NCI-H2196 (cell line): ENCODE results near the gene HMOX2.

ENCODE experiments used
- DNase-seq: peaks from one replicate; lab custom pipeline; 2025; ENCODE audit not compliant: unreplicated experiment; lab: John Stamatoyannopoulos, UW

Gene HMOX2

DNA sequence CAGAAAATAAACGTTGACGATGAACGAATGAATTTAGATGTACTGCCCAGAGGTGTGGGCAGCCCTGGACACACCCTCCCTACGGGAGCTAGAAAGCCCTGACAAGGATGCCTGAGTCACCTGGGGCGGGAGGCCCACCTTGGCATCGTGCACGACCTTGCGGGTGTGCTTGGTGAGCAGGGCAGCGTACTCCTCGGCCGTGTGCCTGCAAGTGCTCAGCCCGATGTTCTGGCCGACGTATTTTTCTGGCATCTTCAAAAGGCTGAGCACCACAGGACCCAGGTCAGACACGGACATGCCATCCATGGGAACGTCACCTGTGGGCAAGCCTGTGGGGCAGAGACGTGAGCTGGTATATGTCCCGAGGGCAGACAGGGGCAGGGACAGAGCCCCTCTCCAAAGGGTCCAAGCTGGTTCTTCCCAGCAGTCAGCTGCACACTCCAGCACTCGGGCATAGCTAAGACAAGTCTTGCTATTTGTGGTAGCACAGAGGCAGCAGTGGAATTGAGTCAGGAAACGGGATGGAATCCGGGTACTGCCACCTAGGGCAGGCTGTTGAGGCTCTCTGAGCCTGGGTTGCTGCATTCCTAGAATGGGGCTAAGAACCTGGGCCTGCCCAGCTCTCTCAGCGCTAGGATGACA is 12.6 kb upstream of the HMOX2 start:
- no peak for DNase-seq

DNA sequence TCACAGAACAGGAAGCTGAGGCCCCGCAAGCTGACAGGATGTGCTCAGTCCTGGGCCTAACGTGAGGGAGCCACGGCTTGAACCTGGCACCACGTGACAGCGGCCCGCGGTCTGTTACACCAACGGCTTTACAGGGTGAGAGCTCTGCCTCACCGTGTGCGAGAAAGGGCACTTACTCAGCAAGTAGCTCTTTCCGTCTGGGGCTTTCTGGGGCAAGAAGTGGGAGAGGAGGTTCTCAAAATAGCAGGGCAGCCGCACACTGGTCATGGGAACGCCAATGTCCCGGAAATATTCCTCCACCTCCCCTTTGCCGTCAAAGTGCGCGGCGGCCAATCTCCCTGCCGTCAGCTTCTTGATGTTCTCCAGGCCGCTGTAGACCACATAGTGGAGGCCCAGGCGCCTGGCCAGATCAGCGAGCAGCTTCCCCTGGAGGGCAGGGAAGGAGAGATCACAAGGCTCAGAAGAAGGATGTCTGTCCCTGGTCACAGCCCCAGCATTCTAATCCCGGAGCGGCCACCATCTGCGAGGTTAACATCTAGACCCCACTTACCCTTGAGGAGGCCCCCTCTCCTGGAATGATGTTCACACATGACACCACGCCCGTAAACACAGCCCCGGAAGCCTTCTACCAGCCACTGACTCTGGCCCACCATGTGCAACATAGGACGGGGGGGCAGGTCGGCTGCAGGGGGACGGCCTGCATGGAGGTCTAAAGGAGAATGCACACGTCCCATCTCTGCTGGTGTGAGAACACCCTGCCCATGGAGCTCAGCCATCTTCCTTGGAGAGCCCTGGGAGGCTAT is 10.0 kb upstream of the HMOX2 start:
- no peak for DNase-seq

DNA sequence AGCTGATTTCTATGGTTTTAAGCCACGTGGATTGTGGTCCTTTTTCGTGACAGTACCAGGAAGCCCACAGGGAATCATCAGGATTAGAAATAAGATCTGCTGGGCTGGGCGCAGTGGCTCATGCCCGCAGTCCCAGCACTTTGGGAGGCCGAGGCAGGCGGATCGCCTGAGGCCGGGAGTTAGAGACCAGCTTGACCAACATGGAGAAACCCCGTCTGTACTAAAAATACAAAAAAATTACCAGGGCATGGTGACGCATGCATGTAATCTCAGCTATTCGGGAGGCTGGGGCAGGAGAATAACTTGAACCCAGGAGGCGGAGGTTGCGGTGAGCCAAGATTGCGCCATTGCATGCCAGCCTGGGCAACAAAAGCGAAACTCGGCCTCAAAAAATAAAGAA is 8.3 kb upstream of the HMOX2 start:
- DNase-seq = no peak

DNA sequence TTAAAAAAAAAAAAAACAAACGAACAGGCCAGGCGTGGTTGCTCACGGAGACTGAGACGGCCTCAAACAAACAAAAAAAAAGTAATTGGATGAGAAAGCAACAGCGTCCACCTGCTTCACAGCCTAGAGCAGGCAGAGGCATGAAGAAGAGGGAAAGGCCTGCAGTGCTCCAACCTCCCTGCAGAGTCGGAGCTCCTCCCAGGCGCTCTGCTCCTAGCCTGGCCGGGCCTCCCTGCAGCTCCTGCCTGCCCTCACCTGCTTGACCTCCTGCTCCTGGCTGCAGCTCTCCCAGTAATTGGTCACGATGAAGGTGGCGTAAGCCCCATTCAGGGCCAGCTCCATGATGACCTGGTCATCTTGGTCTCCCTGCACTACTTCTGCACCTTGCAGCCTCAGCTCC is 7.2 kb upstream of the HMOX2 start:
- no peak for DNase-seq

DNA sequence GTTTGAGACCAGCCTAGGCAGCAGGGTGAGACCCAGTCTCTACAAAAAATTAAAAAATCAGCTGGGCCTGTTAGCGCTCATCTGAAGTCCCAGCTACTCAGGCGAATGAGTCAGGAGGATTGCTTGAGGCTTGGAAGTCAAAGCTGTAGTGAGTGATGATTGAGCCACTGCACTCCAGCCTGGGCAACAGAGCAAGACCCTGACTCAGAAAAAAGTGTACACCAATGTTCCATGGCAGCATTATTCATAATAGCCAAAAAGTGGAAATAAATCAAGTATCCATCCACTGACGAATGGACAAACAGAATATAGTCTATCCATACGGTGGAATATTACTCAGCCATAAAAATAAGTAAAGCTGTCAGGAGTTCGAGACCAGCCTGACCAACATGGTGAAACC is 4.3 kb upstream of the HMOX2 start:
- DNase-seq = no peak

DNA sequence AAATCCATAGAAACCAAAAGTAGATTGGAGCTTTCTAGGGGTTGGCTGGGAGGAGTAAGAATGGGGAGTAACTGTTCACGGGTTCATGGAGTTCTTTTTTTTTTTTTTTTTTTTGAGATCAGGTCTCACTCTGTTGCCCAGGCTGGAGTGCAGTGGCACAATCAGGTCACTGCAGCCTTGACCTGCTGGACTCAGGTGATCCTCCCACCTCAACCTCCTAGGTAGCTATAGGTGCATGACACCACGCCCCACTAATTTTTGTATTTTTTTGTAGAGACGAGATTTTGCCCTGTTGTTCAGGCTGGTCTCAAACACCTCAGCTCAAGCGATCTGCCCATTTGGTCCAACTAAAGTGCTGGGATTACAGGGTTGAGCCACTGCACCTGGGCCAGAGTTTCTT is 3.3 kb upstream of the HMOX2 start:
- no peak for DNase-seq

DNA sequence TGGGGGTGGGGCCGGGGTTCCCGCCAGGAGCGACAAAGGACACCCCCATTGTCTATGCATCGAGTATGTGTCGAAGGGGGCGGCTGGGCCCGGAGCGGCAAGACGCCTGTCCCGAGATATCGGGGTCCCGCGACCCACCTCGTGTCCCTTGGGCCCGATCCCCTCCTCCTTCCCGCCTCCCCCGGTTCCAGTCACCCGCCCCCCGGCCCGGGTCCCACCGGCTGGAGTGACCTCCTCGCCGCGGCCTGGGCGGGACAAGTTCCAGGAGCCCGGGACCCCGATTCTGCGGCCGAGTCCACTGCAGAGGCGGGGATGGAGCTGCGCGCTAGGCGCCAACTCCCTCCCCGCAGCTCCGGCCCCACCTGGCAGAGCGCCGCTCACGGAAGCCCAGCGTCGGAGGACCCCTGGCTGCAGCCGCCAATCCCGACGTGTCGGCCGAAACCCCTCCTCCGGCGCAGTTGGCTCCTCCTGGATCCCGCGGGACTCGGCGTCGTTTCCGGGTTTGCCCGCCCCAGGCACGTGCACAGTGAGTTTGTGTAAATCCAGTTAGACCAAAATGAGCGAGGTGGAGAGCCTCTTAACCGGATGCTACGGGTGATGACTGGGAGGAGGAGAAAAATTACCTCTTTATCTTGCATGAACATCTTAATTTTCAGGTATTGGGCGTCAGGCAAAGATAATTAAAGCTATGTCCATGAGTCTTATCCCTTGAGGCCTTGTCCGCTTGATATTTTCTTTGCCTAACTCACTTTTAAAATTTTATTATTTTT is 1.8 kb upstream of the HMOX2 start, which contains the start of gene NMRAL1:
Gene NMRAL1, minus strand, starts transcription at position 434 of the 770 bp plus-strand sequence. CDS start 493 bp downstream, outside the sequence.
- DNase-seq = peak; percentile 95

DNA sequence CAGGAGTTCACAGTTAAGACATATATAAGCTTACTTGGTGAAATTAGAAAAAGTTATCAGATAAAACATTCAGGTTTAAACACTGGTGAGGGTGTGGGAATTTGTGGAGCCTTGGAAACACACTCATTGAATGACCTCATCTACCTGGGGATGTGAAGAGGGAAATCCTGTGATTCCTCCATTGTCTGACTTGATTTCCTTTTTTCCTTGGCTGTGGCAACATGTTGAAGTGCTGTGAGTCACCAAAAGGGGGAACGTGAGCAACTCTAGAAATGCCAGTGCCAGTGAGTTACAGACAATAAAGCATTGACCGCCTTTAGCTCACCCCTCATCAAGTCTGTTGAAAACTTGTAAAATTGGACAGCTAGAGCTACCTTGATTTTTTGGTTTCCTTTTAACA is 1.8 kb downstream of the HMOX2 start:
- DNase-seq = peak; percentile 15

DNA sequence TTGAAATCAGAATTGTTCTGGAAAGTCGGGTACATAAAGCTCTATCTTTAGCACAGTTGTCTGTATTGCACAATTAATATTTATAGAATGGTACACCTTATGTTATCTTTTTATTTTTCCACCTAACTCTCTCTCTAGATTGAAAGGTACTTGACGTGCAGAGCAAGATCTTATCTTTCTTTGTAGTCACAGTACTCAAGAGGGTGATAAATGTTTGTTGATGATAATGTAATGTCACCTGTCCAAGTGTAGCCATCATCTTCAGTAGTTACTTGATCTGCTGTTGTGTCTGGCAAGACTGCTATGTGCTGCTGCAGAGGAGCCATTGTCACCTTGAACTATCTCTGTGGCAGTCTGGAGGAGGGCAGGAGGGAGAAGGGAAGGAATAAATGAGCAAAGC is 5.3 kb downstream of the HMOX2 start:
- DNase-seq = no peak

DNA sequence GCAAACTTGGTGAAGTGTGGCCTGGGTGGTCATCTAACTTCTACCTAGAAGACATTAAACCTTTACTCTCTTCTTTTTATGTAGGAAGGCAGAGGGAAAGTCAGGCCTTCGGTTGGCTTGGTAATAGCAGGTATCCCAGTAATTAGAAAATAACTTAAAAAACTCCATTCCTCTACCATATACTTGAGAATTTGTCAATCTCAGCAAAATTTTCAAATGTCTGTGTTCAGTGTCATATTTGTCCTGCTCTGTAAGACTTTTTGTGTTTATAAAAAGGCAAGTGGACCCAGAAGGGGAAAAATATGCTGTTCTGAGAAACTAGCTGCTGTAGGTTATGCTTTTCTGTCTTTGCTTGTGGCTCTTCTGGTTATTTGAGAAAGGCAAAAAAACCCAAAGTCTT is 5.8 kb downstream of the HMOX2 start:
- no peak for DNase-seq

DNA sequence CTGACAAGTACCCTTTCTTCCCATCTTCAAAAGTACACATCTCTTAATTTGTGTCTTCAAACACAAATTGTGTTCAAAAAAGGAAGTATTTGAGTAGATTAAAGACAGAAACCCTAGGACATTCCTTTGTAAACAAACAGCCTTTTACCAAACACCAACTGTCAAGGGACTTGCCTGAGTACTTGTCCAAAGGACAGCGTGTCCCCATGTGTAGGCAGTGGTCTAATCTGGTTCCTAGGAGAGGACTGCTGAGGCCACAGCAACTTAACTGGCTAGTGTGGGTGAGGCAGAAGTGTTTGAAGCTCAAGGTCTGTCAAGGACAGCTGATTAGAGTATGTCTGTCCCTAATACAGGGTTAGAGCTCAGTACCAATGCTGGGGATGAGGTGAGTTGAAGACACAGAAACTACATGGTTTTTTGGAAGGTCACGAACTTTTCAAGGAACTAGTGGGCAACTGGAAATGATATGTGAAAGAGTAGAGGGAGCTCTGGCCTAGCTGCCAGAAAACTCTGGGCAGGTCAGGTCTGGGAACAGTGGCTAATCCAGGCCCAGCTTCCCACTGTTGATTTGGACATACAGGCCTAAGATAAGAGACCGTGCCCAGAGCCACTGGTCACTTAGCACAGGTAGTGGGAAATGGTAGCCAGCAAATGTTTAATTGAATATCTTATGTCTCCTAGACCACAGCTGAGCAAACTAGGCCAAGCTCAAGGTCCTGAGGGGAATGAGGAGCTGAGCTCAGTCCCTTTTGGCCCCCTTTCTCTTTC is 10.1 kb downstream of the HMOX2 start:
- DNase-seq = no peak

DNA sequence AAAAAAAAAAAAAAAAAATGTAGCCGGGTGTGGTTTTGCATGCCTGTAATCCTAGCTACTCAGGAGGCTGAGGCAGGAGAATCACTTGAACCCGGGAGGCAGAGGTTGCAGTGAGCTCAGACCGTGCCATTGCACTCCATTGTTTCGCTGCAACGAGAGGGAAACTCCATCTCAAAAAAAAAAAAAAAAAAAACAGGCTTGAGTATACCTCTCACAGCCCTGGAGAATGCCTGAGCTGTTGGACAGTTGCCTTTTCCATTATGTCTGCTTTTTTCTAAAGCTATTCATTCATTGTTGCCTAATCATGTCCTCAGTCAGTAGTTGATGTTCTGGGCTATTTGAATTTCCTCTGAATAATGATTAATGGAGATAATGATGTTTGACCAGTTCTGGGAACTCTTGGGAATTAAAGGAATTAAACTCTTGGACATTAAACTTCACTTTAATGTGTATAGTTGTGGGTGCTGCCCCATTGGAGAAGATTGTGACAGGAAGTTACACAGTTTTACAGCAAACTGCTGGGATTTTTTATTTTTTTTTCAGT is 11.8 kb downstream of the HMOX2 start:
- DNase-seq = no peak

DNA sequence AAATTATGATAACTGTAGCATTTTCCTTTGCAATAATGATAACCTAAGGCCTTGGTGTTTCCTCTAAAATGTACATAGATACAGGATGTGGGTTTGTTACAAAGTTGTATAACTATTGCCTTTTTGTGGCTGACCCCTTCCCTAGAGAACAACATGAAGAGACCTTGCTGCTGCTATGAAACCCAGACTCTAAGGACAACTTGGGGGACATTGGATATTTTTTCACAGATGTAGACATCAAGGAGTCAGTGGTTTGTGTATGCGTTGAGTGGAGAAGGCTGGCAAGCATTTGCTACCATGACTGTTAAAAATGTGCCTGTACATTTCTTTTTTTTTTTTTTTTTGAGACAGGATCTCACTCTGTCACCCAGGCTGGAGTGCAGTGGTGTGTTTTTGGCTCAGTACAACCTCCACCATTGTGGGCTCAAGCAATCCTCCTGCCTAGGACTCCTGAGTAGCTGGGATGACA is 12.3 kb downstream of the HMOX2 start:
- no peak for DNase-seq

DNA sequence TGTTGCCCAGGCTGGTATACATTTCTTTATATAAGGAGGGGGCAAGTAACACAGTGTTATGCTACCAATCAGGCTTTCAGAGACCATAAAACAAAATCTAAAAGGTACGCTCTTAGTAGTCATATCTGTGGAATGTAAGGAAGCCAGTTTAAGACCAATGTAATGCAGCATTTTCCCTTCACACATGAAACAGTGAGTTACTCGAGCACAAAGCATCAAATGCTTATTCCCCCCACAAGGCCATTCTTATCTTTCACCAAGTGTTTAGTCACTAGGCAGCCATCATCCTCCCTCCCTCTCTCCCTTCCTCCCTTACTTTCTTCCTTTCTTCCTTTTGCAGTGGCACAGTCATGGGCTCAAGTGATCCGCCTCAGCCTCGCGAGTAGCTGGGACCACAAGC is 12.8 kb downstream of the HMOX2 start:
- no peak for DNase-seq

DNA sequence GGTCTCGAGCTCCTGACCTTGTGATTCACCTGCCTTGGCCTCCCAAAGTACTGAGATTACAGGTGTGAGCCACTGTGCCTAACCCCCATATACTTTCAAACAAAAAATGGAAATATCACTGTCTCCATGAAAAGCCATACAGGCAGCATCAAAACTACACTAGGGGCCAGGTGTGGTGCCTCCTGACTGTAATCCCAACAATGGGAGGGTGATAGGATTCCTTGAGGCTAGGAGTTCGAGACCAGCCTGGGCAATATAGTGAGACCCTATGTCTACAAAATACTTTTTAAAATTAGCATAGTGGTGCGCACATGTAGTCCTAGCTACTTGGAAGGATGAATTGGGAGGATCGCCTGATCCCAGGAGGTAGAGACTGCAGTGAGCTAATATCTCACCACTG is 15.7 kb downstream of the HMOX2 start:
- DNase-seq = no peak

DNA sequence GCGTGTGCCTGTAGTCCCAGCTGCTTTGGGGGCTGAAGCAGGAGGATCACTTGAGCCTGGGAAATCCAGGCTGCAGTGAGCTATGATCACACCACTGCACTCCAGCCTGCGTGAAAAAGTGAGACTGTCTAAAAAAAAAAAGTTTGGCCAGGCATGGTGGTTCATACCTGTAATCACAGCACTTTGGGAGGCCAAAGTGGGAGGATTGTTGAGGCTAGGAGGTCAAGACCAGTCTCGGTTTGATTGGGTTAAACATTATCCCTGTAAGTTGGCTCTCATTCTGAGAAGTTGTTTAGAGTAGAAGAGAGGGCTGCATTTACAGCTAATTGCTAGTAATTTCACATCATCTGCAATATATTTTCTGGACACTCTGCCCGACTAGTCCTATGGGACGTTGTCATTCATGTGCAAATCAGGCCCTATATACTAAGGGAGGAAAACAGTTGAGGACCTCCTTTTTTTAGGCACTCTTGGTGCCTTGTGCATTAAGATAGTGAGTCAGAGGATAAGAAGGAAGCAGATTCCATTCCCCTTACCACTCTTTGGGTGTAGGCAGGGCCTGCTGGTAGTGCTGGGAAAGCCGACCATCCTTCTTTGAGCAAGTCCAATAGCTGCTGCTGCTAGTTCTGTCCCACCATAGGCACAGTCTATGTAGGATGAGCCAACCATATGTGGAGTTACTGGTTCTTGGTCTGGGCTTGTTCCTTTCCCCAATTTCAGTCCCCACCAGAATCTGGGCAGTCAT is 18.7 kb downstream of the HMOX2 start:
- no peak for DNase-seq

DNA sequence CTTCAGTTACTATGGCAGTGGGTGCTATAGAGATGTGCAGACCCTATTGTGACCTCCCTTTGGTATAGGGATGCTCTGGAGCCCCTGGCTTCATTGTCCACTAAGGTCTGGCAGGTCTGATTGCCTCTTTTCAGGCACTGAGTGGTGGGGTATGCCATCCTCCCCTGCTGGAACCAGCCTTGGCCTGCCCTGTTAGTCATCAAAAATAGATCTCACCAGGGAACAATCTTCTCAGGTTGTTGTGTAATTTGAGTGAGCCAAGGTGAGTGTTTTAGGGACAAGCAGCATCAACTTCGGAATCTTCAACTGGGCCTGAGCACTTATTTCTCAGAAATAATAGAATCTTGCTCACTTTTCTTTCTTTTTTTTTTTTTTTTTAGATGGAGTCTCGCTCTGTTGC is 19.6 kb downstream of the HMOX2 start:
- no peak for DNase-seq

DNA sequence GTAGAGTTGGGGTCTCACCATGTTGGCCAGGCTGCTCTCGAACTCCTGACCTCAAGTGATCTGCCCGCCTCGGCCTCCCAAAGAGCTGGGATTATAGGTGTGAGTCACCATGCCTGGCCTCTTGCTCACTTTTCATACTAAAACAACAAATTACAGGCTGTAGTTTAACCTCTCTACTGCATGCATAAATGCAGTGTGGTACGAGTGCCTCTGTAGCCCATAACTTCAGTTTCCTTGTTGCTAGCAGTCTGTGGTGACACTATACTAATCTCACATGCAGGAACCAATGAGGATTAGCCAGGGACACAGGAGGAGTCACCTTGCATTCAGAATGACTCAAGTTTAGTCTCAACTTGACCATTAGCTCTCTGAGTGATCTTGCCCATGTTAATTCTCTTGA is 20.1 kb downstream of the HMOX2 start:
- DNase-seq = no peak

DNA sequence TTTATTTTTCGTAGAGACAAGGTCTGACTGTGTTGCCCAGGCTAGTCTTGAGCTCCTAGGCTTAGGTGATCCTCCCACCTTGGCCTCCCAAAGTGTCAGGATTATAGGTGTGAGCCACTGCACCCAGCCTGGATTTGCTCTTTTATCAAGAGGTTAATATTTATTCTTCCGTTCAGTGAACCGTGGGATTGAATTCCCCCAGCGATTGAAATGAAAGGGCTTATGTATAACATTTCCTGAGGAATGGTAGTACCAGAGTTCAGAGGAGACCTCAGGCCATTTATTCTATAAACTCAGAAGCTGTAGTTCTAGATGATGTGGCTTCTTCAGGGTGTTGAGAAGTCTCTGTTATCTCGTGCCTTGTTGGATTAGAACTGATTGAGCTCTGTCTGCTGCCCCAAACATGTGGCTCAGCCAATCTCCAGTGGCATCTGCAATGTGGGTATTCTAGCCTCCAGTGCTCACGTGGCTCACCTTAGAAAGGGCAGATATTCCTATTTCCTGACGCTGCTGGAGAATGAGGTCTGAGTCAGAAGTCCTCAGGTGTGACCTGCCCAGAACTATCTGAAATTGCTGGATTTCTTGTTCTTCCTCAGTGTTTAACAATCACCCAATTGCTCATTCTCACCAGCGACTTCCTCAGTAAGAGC is 22.5 kb downstream of the HMOX2 start:
- no peak for DNase-seq

DNA sequence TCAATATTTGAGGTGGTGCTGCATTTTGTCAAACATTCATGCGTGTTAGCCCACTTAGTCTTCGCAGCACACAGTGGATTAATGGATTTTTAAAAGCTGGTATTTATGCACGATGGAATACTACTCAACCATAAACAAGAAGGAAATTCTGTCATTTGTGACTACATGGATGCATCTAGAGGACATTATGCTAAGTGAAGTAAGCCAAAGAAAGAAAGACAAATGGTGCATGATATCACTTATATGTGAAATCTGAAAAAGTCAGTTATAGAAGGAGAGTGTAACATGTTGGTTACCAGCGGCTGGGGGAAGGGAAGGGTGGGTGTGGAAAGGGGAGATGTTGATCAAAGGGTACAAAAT is 23.0 kb downstream of the HMOX2 start:
- DNase-seq = no peak
